GM21717 (cell line): ENCODE results near the gene COA8.

ENCODE experiments used
- ATAC-seq: cut with Tn5 transposase; IDR thresholded peaks from one replicate; pipeline ENCODE4 v1.9.1; 2021; ENCODE audit warnings: mild to moderate bottlenecking, moderate library complexity; ENCODE audit not compliant: unreplicated experiment

COA8 gene

DNA sequence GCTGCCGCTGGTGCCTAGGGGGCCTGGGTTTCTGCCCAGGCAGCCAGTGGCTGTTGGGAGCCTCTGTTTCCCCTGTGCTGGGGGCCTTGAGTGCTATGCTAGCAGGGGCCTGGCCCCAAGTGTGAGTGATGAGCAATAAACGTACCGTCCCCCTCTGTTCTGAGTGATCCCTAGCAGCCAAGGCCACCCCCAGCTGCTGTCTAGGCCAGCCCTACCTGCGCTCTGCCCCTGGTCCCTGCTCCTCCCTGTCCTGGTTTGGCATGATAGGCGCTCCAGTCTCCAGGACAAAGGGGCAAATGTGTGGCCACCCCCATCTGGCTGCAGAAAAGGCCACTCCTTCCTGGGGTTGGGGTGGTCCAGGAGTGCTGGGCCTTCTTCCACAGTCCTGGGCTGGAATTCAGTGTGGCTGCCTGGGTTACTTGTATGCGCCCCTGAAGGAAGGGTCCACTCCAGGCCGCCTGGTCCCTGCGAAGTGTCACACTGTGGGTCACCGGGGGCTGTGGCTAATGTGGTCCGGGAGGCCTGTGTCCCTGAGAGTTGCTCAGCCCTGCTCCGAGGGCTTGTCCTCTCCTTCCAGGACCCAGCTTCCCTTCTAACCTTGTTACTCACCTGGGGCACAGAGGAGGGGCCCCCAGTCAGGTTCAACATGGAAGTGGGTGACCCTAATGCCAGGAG is 26.7 kb upstream of the COA8 start:
- ATAC-seq: no peak

DNA sequence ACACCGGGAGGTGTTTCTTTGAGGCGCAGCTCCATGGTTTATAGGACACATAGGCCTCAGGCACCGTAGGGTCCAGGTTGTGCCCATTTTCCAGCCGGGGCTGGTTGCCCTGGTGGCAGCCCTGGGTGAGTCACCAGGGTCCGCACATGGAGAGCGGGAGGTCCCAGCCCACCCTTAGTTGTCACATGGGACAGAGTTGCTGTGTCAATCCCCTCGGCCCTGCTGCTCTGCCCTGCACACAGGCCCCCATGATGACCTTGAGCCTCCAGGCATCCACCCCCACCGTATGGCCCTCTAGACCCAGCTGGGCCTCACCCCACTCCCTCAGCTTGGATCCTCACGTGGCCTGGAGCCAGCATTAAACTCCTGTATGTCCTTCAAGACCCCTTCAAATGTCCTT is 26.1 kb upstream of the COA8 start:
- ATAC-seq: no peak

DNA sequence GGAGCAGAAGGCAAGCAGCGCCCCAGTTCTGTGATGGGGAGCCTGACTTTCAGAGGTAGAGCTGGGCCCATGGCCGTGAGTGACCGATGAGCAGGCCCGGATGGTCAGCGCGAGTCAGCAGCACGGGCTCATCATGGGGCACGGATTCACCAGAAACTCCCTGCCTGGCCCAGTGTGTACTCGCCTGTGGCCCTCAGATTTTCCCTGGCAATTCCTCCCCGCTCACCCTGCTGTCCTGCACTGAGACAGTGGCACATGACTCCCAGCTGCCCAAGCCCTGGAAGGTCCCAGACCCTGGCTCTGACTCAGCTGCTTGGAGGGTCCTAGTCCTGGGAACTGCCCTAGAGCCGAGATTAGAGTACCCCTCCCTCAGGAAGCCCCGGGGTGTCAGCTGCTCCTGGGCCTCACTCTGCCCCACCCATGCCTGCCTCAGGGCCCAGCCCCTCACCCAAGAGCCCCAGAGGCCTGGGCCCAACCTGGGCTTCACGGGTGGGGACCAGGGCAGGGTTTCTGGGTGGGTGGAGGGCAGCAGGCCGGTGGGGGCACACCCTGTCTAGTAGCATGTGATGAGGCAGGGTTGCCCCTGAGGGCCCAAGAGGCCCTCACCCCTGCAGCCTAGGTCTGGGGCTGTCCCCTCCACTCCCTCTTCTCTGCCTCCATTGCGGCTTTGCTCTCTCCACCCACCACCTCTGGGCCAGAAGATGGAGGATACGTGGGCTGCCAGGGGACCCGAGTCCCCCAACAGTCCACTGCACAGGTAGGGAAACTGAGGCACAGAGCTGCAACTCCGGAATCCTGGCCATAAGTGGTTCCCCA is 25.4 kb upstream of the COA8 start:
- no peak for ATAC-seq

DNA sequence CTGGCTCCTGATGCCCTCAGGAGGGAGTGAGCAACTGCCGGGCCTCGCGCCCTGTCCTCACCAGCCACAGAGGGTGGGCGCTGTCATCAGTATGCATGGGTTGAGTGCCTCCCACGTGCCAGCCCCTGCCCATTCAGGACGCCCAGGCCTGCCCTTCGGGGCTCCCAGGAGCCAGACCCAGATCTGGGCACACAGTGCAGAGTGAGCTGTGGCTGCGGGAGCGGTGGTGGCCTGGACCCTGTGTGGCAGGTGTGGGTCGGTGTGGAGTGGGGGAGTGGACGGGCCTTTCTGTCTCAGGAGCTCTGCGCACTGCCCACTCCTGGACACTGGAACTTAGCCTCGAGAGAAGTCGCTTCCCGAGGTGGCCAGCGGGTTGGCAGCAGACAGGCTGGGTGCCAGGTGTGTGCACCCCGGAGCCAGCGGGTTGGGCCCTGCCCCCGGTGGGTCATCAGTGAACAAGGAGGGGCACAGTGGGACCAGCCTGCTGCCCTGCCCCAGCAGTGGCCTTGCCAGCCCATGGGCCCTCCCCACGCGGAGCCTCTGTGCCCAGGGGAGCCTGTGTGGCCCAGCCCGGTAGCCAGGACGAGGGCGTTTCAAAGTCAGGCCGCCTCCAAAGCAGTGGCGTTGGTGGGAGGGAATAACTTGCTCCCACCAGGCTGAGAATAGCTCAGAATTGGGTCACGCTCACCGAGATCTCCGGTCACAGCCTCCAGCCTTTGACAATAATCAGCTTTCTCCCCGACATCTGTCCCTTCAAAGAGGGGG is 24.3 kb upstream of the COA8 start:
- ATAC-seq: no peak

DNA sequence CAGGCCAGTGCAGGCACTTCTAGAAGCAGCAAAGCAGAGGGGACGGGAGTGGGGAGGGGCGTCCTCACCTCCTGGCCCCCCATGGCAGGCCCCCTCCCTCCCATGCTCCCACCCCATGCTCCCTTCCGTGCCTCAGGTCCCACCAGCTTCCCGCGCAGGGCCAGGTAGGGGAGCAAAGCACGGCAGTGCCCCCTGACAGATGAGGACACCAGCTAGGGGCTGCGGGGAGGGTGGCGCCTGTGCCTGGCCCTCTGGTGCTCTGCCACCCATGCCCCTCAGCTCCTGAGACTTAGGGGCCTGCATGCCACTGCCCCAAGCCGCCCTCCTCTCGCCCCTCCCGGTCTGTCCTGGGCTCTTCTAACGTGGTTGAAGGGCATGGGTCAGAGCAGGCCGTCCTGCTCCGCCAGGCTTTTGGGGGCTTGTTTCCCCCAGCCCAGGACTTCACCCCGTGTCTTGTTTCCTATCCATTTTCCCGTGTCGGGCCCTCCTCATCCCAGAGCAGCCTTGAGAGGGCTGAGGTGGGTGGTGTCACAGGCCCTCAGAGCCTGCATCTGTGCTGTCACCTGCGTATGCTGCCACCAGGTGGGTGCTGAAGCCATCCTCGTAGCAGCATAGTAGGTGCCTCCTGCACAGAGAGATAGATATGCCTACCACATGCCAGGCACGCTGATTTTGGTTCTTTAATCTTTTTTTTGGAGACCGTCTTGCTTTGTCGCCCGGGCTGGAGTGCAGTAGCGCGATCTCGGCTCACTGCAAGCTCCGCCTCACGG is 23.5 kb upstream of the COA8 start:
- no peak for ATAC-seq

DNA sequence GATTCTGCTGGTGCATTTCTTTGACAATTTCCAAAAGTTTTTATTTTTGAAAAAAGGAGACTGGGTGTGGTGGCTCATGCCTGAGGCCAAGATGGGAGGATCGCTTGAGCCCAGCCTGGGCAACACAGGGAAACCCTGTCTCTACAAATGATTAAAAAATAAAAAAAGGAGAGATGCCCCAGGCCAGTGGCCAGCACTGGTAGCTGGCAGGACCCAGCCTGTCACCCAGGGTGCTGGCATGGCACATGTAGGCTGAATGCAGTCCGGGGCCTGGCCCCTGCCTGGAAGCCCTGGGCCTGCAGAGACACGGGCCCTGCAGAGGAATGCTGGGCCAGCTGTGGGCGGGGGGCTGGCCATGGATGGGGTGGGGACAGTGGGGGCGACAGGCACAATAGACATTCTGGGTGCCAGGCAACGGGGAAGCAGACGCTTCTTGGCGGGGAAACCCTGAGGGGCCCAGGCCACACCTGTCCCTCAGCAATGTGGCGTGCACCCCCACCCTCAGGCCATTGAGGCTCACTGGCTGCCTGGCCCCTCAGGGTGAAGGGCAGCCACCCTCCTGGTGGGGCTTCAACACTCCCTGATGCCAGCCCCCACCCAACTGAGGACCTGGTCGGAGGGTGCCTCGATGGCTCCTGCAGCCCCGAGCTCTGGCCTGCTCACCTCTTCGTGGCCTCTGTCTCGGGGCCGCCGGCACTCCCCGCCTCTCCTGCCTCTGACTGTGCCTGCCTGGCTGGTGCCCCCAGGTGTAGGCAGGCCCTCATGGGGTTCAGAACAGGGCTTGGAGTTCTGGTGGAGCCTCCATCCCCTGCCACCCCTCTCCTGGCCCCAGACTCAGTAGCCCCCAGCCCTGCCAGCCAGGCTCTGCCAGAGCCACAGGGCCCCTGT is 21.7 kb upstream of the COA8 start:
- ATAC-seq: no peak

DNA sequence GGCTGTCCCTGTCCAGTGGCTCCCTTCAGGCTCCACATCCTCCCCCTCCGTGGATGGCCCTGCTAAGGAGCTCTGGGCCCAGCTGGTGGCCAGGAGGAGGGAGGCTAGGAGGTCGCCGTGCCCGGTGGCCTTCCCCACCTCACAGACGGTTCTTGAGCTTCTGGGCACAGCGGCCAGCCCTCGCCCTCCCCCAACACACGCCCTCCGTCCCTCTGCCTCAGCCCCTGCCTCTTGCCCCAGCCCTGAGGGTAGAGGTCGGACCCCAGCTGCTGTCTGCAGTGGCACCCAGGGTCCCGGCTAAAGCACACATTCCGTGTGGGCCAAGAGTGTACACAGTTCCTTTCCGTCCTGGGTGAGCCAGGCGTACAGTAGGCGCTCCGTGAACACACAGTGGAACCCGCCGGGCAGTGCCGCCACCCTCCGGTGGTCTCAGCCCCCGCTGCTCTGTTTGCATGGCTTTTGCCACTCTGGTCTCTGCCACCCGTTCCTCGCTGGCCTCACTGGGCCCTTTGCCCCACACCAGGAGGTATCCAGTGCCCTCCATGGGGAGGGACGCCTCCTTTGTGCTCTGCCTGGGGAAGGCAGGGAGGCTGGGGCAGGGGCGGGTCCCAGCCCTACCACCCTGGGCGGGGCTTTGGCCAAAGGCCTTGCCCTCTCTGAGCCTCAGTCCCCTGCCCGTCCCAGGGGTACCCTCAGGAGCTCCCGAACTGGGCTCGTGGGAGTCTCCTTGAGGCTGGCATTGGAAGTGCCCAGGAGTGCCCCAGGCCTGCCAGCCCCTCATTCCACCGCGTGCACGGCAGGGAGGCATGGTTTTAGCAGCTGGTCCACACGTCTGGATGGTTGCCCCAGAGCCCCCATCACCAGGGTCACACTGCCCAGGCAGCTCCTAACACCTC is 20.8 kb upstream of the COA8 start:
- no peak for ATAC-seq

DNA sequence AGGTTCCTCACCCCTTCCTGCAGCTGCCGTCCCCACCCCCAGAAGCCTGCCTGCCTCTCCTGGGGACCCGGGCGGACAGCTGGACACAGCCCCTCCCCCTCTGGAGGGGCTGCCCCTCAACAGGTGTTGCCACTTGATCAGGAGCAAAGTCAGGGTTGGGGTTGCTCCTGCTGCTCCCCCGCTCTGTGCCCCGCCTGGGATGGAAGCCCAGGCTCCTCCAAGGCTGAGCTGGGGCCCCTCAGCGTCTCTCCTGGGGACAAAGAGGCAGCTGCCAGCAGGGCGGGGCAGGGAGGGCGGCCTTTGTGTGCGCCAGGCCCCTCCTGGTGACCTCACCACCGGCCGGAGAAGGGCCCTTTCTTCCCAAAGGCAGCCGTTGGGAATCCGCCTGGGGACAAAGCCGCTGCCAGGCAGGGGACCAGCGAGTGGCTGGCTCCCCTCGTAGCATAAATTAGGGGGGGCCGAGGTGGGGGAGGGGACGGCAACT is 20.1 kb upstream of the COA8 start:
- ATAC-seq: no peak

DNA sequence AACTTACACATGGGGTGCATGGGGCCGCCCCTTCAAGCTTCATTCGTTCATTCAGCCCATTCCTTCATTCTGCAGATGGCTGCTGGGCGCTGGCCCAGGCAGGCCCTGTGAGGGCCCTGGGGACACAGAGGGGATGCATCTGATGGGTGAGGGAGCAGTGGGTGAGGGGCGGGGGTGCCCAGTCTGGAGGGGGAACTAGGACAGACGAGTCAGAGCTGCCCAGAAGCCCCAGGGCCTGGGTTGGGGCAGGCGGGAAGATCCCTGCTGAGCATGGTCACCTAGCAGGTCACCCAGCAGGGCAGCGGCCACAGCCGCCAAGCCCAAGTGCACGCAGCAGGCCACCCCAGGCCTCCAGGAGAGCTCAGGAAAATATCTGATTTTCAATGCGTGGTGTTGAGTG is 19.6 kb upstream of the COA8 start:
- ATAC-seq: no peak

DNA sequence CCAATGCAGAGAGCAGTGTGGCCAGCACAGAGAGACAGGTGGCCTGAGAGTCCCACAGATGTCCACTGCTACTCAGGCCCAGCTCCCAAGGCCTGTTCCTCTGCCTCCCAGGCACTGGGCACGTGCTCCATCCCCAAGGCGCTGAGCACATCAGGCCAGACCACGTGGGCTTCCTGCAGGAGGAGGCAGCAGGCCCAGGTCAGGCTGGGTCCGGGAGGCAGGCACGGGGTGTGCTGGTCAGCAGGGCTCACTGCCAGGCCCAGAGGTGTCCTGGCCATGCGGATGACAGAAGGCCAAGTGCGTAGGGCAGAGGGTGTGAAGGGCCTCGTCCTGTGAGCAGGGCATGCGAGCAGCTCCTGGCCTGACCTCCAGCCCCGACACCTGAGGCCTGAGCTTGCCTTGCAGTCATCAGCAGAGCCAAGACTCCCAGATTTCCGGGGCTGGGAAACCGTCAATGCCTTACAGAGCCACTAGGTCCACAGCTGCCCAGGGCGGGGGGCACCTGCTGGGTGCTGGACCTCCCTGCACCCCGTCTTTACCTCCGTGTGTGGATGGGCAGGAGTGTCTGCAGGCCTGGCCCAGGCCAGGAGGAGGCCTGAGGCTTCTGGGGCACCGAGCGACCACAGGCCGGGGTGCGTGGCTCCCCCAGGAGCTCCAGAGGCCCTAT is 18.9 kb upstream of the COA8 start:
- ATAC-seq: no peak

DNA sequence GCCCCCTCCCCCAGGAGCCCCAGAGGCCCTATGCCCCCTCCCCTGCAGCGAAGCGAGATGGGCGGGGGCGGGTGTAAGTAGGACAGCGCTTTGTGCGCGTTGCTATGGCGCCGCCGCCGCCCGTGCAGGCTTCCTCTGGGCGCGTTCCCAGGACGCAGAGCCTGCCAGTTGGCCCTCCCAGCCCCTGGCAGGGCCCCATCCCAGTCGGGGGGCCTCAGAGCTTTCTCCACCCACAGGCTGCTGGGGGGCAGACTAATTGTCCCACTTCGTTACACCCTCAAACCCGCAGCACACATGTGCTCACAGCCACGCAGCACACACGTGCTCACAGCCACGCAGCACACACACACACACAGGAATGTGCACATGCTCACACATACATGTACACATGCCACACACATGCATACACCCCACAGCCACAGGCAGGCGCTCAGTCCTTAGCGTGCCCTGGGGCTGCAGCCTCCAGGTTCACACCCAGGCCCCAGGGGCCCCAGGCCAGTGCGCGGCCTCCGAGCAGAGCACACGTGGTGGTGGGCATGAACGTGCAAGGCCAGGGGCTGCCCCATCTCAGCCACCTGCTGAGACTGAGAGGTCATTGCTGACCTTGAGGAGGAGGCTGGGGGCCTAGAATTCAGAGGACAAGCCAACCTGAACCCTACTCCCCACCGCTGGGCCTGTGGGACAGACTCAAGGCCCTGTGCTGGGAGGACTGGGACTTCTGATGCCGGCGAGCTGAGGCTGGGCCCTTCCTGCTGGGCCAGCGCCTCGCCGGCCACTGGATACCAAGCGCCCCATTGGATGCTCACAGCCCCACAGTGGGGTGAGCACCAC is 18.2 kb upstream of the COA8 start:
- no peak for ATAC-seq

DNA sequence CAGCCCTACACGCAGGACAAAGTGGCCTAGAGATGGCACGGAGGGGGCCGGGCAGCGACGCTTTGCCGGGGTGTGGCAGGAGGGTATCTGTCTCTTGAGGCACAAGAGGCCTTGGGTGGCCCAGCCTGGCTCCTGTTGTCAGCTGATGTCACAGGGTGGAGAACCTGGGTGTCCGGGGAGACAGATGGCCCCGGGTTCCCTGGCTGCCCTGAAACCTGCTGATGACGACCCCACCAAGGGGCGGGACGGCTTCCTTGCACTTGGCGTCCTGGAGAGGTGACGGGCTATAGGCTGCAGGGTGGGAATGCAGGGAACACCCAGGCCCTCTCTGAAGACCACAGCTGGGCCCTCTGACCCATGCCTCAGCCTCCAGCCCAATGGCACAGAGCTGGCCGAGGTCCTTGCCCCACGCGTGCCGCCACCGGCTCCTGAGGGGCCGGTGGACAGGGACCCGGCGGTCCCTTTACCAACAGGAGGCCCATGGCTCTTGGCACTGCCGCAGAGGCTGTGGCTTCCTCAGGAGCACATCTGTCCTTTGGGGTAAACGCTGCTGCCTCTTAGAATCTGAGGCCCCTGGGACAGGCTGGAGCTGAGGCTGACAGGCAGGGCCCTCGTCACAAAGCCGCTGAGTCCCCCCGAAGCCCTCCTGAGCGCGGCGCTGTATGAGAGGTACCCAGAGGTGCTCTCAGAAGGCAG is 17.4 kb upstream of the COA8 start:
- ATAC-seq: no peak

DNA sequence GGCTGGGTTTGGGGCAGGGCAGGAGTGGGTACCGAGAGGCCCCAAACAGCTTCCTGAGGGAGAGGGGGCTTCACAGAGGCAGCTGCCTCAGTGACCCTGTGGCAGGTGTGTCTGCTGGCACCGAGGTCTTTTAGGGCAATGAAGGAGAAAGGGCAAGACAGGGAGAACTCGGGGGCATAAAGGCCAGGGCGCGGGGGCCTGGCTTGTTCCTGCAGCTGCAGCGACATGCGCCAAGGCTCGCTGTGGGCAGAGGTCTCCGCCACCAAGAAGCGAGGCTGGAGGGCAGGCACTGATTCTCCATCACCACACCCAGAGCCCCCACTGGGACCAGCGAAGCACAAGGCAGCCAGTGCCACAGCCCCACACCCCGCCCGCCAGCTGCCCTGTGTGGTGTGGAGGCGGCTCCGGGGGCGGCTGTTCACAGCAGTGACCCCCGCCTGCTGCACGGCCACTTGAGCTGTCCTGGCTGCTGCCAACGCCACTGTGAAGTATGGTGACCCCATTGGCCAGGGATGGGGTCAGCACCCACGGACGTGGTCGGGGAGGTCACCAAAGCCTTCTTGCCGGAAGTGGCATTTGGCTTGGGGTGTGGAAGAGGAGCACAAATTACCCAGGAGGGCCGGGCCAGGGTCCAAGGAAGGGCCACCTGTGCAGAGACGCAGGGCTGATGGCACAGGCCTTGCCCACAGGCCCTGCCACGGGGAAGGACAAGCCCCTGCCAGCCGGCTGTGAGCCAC is 16.7 kb upstream of the COA8 start:
- ATAC-seq: no peak

DNA sequence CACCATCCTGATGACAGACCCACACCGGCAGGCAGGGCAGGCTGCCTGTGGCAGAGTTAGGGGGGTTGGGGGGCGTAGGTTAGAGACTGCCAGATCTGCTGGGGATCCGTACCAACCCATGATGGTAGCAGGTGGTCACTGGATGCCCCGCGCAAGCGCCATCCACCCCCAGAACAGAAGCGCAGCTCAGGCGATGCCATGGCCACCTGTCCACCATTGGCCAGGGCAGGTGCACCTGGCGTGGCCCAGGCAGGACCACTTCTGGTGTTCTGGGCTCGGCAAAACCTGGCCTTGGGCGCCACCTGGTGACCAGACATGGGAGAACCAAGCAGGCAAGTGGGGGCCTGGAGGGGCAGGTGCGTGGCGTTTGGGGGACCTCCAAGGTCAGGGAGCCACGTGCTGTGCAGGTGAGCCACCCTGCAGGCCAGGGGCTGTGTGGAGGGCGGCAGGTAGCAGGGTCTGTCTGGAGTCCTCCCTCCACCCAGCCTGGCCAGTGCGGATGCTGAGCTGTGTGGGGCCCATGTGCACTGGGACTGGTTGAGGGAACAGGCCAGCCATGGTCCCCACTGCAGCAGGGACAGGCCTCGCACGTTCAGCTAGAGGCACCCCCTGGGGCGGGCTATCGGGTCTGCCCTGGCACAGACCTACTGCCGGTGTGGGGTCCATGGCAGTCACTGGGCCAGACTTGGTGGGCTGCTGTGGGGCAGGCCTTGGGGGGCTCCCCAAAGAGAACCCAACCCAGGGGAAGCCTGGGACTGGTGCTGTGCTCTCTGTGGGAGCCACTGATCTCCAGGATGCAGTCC is 15.9 kb upstream of the COA8 start:
- ATAC-seq: no peak

DNA sequence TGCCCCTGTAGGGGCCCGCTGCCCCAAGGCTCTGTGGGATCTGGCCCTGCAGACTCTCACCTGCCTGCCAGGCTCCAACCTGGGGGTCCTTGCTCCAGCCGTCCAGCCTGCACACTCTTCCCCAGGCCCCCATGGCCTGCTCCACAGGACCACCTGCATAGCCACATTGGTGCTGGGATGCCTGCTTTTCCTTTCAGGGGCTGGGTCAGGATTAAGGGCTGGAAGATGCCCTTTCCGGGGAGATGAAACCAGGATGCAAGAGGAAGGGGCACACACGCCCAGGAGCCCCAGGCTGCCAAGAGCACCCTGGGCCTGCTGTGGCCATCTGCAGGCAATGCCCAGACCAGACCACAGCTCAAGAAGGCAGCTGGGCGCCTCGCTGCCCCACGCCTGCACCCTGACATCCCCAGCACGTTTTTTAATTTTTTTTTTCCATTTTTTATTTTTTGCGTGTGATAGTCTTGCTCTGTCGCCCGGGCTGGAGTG is 15.3 kb upstream of the COA8 start:
- no peak for ATAC-seq
